ENCODE data around the gene PLCG1.

PLCG1 gene

GRCh38 chr20:41143354-41143753, 6.0 kb downstream of the PLCG1 start:
- DNase-seq = no peak

DNA sequence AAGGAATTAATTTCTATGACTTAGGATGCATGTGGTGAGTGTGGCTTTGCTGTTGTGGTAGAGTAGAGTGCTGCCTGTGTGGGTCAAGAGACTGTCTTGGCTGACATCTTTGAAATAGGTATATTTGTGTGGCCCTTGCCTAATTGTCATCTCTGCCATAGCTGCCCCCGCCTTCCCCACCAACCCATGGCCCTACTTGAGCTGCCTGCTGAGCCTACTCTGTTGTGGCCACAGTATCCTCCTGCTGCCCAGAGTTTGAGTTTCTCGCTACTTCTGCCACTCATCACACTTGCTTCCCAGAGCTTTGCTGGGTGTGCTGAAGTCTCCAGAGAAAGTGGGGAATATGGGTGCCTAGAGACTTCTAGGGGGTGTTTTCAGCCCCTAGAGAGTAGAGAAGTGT, 8.0 kb downstream of the PLCG1 start:
- DNase-seq = no peak

DNA sequence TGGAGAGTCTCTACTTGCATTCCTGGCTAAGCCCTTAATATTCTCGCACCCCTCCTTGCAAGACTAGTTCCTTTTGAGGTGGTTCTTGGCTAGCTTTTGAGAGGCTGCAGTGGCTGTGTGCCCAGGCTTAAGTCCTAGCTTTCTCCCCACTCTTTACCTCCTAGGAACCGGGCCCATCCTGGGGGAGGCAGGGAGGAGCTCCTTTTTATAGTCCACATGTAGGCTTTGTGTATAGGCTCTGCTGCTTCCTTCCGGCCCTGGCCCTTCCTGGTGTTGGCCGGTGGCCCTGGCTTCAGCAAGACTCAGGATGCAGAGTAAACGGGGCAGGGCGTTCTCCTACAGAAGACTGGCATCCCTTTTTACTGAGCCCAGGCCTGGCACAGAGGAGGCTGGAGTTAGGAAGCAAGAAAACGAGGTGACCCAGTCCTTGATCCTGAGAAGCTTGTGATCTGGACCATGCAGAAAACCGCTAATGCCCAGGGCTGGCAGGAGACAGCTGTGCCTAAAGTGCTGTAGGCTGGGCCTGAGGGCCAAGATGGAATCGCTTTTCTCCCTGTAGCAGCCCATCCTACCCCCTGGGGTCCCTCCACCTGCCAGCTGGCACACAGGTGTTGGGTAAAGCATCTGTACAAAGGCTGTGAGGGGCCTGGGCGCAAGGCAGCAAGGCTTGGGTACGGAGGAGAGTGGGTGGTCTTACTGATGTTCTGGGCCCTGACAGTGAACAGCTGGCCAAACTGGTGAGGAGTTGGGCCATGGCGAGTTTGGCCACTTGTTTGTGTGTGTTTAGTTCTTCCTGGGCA, 8.7 kb downstream of the PLCG1 start:
- DNase-seq = no peak

GRCh38 chr20:41147767-41148191, 10.4 kb downstream of the PLCG1 start:
- no peak for DNase-seq

DNA sequence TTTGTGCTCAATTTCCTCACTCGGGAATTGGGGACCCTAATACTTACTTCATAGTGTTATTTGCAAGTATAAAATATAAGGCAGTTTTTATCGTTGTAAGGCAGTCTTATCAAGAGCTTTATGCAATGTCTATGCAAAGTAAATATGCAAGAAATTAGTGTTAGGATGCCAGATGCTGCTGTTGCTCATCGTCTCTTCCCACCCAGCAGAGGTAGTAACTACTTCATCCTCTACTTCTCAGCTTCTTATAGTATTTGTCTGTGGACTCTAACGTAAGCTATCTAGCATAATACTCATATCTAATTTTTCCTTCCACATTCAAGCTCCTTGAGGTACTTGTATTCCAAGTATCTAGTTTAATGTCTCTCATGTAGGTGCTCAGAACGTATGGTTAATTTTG, 11.6 kb downstream of the PLCG1 start:
- no peak for DNase-seq

GRCh38 chr20:41150664-41151063, 13.3 kb downstream of the PLCG1 start:
- no peak for DNase-seq

- DNase-seq = no peak
Measured at GRCh38 chr20:41151134-41151869, 14.0 kb downstream of the PLCG1 start.

GRCh38 chr20:41152108-41152757, 14.9 kb downstream of the PLCG1 start:
- DNase-seq = no peak

GRCh38 chr20:41154436-41155176, 17.3 kb downstream of the PLCG1 start:
- DNase-seq = no peak

- no peak for DNase-seq
Measured at GRCh38 chr20:41155261-41155660, 17.9 kb downstream of the PLCG1 start.

DNA sequence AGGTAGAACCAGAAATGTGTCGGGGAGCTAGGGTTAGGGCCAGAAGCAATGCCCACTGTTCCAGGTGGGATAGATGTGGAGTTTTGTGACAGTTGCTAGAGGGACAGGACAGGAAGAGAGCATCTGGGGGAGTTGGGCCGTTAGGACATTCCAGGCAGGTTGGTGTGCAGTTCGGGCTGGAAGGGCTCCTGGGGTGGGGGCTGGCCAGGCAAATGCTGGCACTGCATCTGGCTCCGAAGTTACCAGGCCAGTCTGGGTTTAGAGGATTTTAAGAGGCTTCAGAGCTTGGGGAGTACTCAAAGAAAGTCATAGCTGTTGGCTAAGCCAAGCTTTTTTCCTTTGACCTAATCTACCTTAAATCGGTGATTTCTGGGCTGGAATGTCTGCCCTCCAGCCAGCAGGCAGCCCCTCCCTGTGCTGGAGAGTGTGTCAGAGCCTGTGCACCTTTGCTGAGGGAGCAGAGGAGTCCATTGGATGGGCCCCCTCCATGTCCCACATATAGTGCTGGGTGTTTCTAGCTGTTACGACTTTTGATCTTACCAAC, 20.8 kb downstream of the PLCG1 start:
- no peak for DNase-seq

DNA sequence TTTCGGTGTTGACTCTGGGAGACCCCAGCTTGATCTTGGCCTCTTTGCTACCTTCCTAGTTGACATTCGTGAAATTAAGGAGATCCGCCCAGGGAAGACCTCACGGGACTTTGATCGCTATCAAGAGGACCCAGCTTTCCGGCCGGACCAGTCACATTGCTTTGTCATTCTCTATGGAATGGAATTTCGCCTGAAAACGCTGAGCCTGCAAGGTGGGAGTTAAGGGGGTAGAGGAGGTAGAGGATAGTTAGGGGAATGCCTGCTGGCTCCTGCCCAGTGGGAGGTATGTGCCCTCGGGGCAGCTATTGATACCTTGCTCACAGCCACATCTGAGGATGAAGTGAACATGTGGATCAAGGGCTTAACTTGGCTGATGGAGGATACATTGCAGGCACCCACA, 22.2 kb downstream of the PLCG1 start:
- DNase-seq = no peak

DNA sequence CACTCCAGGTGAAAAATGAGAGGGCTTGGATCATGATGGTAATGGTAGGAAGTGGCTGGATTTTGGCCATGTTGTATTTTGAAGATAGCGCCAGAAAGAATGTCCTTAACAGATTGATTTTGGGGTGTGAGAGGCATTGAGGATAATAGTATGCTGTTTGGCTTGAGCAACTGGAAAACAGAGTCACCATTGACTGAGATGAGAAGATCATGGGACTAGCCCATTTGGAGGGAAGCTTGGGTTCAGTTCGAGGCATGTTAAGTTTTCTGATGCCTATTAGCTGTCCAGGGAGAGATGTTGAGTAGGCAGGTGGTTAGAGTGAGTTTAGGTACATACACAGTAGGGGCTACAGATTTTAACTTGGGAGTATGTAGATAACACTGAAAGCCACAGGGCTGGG, 23.3 kb downstream of the PLCG1 start:
- DNase-seq = no peak

GRCh38 chr20:41161886-41162285, 24.5 kb downstream of the PLCG1 start:
- no peak for DNase-seq

DNA sequence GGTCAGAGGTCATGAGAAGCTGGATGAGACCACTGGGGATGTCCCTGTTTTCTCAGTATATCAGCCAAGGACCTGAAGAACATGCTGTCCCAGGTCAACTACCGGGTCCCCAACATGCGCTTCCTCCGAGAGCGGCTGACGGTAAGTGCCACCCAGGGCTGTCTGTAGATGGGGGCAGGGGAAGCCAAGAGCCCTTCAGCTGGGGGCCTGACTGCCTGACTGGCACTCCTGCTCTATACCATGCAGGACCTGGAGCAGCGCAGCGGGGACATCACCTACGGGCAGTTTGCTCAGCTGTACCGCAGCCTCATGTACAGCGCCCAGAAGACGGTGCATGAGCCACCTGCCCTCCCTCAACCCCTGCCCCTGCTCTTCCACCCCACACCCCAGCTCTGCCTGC, 25.1 kb downstream of the PLCG1 start:
- no peak for DNase-seq

DNA sequence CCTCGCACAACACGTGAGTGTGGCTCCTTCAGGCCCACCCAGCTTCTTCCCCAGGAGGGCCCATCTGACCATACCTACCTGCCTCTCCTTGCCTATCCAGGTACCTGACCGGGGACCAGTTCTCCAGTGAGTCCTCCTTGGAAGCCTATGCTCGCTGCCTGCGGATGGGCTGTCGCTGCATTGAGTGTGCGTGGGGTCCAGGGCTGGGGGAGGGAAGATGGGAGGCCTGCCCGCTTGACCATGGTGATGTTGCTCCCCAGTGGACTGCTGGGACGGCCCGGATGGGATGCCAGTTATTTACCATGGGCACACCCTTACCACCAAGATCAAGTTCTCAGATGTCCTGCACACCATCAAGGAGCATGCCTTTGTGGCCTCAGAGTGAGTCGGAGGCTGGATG, 26.5 kb downstream of the PLCG1 start:
- DNase-seq = no peak

DNA sequence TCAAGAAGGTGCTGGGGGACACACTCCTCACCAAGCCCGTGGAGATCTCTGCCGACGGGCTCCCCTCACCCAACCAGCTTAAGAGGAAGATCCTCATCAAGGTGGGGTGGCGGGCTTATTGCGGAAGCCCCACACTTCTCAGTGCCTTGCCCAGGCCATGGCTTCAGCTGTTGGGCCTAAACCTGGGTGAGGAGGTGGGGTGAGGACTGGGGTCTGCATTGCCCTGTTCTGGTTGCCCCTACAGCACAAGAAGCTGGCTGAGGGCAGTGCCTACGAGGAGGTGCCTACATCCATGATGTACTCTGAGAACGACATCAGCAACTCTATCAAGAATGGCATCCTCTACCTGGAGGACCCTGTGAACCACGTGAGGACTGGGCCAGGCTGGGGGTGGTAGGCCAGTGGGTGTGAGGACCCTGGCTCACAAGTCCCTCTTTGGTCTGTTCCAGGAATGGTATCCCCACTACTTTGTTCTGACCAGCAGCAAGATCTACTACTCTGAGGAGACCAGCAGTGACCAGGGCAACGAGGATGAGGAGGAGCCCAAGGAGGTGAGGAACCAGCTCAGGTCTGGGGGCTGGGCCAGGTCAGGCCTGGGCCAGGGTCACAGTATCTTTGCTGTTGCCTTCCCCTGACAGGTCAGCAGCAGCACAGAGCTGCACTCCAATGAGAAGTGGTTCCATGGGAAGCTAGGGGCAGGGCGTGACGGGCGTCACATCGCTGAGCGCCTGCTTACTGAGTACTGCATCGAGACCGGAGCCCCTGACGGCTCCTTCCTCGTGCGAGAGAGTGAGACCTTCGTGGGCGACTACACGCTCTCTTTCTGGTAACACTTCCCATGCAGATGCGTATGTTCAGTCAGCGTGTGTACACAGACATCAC, 27.9 kb downstream of the PLCG1 start:
- no peak for DNase-seq

GRCh38 chr20:41166201-41167117, 29.1 kb downstream of the PLCG1 start:
- no peak for DNase-seq

DNA sequence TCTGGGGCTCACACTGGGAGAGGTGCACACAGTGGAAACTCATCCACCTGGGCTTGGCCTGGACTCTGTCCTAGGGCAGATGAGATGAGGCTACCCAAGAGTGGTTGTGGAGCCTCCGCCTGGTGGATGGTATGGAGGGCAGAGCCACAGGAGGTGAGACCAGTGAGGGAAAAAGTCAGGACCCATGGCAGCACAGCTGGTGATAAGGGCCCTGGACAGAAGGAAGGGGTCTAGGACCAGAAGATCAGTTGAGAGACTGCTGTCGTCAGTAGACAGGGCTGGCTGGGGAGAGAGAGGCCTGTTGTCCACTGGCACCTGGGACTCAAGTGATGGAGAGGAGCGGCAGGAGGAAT, 29.8 kb downstream of the PLCG1 start:
- DNase-seq = no peak

DNA sequence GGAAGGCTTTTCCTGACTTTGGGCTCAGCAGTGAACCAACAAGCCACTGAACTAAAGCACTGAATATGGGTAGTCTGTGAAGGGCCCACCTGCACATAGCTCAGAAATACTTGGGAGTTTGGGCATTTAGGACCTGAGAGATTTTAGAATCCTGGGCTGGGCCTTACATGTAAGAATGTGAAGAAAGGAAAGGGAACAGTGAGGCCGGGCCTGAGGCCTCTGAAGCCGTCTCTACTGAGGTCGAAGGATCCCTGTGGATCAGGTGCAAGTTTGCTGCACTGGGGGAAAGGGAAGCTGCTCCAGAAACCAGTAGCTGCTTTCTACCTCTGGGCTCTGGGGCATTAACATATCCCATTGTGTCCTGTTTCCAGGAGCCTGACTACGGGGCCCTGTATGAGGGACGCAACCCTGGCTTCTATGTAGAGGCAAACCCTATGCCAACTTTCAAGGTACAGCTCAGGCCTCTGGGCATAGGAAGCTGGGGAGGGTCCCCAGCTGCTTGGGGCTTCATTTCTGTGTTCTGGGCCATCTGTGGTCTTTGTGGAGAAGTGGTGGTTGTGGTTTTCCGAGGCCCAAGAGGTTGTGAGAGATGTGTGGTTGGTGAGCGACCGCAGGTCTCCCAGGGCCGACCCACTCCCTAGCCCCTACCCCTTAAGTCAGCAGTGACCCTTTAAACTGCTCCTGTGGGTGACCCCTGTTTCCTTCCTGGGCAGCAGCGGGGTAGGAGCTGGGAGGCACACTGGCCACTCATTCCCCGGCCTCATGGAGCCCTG, 30.3 kb downstream of the PLCG1 start:
- DNase-seq = no peak

All from stimulated activated CD4-positive, alpha-beta T cell treated with anti-CD3 and anti-CD28 coated beads, Interleukin-4, amount 100 ng/mL, for 4 hours (primary cell).